GM21576 (cell line): ENCODE measurements around the gene MAPK8.
"Not testable (repeated sequence)": the region's sequence is repeated elsewhere in the genome, so short reads cannot be mapped to it uniquely, and the experiment has no call there.

Experiments used
- ATAC-seq: cut with Tn5 transposase; IDR thresholded peaks from one replicate; pipeline ENCODE4 v1.9.1; 2021; ENCODE audit warnings: mild to moderate bottlenecking, moderate library complexity; ENCODE audit not compliant: unreplicated experiment

MAPK8 gene

DNA sequence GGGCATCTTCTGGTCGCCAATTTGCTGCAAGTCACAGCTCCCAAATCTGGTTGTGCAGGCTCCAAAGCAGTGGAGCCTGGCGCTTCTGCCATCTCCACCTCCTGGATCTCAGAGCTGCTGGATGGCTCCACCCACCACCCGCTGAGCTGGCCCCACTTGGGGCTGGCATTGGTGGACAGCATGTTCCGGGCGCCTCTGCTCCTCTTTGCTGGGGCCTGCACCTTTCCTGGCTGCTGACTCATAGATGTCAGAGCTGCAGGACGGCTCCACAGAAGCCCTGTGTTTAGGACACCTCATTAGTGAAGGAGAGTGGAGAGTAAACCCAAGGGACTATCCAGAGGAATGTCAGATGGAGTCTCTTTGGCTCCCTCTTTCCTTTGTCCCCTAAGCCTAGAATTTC, 27.4 kb downstream of the MAPK8 start:
- ATAC-seq, result no peak

- ATAC-seq, result no peak
These were observed 29.3 kb downstream of the MAPK8 start for GRCh38 chr10:48335788-48336187.

DNA sequence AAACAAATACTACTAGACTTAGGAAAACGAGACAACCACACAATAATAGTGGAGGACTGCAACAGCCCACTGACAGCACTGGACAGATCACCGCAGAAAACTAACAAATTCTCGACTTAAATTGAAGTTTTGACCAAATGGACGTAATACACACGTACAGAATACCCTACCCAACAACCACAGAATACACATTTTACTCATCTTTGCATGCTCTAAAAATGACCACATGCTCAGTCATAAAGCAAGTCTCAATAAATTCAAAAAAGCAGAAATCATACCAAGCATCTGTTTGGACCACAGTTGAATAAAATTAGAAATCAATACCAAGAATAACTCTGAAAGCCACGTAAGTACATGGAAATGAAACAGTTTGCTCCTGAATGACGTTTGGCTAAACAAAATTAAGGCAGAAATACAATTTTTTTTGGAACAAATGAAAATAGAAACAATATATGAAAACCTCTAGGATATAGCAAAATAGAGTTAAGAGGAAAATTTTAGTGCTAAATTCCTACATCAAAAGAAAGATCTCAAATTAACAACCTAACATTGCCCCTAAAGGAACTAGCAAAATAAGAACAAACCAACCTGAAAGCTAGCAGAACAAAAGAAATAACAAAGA, 30.6 kb downstream of the MAPK8 start:
- peak; percentile 81 for ATAC-seq

DNA sequence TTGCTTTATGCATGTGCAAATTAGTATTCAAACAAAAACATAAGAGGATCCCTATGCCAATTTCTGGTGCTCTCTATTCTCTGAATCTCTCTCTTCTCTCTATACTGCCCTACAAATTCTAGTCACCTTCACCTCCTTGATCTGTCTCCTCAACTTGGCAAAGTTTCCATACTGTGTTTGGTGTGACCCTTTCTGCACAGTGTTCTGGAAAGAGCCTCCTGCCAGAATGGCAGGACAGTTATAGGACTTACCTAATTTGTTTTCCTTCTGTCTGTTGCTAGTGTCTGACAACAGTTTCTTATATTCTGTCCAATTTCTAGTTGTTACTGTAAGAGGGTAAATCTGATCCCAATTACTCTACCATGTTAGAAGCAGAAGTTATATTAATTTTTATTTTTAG, 34.3 kb downstream of the MAPK8 start:
- ATAC-seq, result no peak

DNA sequence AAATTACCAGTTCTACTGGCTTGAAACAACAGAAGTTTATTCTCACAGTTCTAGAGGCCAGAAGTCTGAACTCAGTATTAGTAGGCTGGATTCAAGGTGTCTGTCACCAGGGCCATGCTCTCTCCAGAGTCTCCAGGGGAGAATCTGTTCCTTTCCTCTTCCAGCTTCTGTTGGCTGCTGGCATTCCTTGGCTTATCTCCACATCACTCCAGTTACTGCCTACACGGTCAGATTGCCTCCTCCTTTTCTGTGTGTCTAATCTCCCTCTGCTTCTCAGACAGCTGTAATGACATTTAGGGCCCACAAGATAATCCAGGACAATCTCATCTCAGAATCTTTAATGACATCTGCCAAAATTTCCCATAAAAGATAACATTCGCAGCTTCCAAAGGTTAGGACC, 36.6 kb downstream of the MAPK8 start:
- no peak for ATAC-seq

- no peak for ATAC-seq
These were observed 37.6 kb downstream of the MAPK8 start for GRCh38 chr10:48343921-48344598.

DNA sequence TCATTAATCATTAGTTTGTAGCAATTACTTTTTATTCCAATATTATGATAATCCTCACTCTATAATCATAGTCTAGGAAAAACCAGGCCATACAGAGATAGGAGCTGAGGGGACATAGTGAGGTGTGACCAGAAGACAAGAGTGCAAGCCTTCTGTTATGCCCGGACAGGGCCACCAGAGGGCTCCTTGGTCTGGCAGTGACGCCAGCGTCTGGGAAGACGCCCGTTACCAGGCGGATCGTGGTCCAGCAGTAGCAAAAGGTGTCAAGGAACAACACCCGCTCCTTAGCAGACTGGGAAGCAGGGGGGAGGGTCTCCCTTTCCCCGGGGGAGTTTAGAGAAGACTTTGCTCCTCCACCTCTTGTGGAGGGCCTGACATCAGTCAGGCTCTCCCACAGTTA, 39.8 kb downstream of the MAPK8 start:
- ATAC-seq, result not testable (repeated sequence)

GRCh38 chr10:48347539-48347938, 41.1 kb downstream of the MAPK8 start:
- ATAC-seq, result not testable (repeated sequence)

DNA sequence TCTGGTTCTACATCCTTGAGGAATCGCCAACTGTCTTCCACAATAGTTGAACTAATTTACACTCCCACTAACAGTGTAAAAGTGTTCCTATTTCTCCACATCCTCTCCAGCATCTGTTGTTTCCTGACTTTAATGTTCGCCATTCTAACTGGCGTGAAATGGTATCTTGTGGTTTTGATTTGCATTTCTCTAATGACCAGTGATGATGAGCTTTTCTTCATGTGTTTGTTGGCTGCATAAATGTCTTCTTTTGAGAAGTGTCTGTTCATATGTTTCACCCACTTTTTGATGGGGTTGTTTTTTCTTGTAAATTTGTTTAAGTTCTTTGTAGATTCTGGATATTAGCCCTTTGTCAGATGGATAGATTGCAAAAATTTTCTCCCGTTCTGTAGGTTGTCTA, 41.5 kb downstream of the MAPK8 start:
- ATAC-seq, result not testable (repeated sequence)

GRCh38 chr10:48353246-48353645, 46.8 kb downstream of the MAPK8 start:
- no peak for ATAC-seq

GRCh38 chr10:48357631-48358030, 51.2 kb downstream of the MAPK8 start:
- no peak for ATAC-seq

GRCh38 chr10:48358162-48358561, 51.7 kb downstream of the MAPK8 start:
- ATAC-seq, result no peak

- ATAC-seq, result no peak
These were observed 52.4 kb downstream of the MAPK8 start for GRCh38 chr10:48358838-48359237.

DNA sequence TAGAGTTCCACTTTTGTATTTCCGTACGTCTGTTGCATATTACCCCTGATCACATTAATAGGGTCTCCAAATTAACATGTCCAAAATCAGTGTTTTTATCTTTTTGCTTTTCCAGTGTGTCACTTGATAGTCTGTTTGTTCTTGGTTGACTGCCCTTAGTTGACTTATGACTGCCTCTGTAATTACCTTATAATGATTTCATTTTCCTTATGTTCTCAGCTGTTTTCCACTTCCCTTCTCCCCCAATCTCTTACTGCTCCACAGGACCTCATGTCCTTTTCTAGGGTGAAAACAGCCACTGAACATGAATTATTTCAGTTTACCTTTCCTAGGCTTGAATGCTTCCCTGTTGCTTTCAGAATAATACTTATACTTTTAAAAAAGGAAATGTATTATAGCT, 54.7 kb downstream of the MAPK8 start:
- ATAC-seq, result no peak

GRCh38 chr10:48363617-48364355, 57.3 kb downstream of the MAPK8 start:
- ATAC-seq, result no peak

DNA sequence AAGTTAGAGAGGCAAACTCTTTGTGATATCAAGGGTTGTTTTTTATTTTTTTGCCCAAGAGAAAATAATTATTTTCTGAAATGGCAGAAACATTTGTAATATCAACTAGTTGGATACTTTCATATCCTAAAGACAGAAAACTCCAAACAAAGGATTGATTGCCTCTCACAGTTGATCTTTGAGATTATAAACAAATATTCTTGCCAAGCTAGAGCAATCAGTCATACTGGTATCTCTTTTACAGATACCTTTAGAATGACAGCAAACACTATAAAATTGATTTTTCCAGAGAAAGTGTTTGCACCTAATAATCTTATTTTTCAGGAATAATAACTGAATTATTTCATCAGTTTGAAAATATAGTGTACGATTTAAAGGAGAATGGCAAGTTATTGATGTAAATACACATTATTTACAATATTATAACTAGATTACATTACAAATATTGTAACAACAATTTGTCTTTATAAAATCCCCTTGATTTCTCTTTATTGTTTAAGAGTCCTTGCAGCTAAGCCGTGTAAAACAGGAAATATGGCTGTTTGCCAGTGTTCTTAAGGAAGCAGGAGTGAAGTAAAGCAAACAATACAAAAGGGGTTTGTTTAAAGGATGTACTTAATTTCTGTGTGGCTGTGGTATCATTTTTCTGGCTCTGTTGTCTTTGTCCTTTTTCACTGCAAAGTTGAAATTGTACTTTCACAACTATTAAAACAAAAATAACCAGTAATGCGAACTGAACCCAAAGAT, 58.4 kb downstream of the MAPK8 start:
- ATAC-seq, result no peak

GRCh38 chr10:48365668-48366067, 59.2 kb downstream of the MAPK8 start:
- ATAC-seq, result no peak

- ATAC-seq, result no peak
These were observed 59.8 kb downstream of the MAPK8 start for GRCh38 chr10:48366261-48366660.

DNA sequence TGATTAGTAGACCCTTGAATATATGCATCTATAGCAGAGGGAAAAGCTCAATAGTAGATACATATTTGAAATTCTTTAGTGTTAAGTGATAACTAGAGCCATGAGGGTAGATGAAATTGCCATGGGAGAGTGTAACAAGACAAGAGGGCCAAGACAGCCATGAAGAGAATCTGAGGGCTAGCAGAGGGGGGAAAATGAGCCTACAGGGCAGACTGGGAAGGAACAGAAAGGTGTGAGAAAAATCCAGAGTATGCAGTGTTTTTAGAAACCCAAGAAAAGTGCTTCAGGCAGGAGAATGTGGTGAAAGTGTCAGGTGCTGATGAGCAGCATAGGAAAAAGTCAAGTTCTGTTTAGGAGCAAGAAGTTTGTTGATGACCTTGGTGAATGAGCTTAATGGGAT, 63.0 kb downstream of the MAPK8 start:
- no peak for ATAC-seq

GRCh38 chr10:48377751-48378530, 71.5 kb downstream of the MAPK8 start:
- no peak for ATAC-seq

DNA sequence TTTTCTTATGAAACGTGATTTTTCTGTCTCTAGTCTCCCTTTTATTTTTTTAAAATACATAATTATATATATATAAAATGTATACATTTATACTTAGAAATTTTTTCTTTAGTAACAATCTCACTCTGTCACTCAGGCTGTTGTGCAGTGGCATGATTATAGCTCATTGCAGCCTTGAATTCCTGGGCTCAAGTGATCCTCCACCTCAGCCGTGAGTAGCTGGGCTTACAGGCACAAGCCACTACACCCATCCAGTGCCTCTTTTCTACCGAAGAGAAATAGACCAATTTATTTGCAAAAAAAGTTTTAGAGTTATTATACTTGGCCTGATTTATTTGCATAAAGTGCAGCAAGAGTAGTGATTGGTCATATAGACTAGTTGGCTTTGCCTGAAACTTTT, 72.2 kb downstream of the MAPK8 start:
- no peak for ATAC-seq
